OCI-LY1 (cell line): ENCODE data around the gene EBF4.

Source experiments
- EZH2 ChIP-seq: fragments of 200-600 bp; sonication (generic), shearing (Covaris generic); IDR thresholded peaks from 2 replicates; pipeline ENCODE4 v1.8.0; 2017; ENCODE audit warnings: borderline replicate concordance, mixed run types, mild to moderate bottlenecking, antibody characterized with exemption, low read length, moderate library complexity, mixed read lengths
- TF ChIP-seq, protein P1 (sequence below): fragments of 200-600 bp; sonication (generic), shearing (Covaris generic); IDR thresholded peaks from 2 replicates; pipeline ENCODE4 v1.5.1; 2017; ENCODE audit warnings: mild to moderate bottlenecking, antibody characterized with exemption, low read length, moderate library complexity, mixed read lengths

GRCh38 chr20:2748551-2749342 is 56.2 kb downstream of the EBF4 start:
- TF ChIP-seq, protein P1, sequence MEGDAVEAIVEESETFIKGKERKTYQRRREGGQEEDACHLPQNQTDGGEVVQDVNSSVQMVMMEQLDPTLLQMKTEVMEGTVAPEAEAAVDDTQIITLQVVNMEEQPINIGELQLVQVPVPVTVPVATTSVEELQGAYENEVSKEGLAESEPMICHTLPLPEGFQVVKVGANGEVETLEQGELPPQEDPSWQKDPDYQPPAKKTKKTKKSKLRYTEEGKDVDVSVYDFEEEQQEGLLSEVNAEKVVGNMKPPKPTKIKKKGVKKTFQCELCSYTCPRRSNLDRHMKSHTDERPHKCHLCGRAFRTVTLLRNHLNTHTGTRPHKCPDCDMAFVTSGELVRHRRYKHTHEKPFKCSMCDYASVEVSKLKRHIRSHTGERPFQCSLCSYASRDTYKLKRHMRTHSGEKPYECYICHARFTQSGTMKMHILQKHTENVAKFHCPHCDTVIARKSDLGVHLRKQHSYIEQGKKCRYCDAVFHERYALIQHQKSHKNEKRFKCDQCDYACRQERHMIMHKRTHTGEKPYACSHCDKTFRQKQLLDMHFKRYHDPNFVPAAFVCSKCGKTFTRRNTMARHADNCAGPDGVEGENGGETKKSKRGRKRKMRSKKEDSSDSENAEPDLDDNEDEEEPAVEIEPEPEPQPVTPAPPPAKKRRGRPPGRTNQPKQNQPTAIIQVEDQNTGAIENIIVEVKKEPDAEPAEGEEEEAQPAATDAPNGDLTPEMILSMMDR, result no peak
- TF ChIP-seq EZH2, result no peak
